Neuronal stem cell (in vitro differentiated cells): ENCODE results near the gene TNRC18.

ENCODE experiments used
- DNase-seq: peaks from one replicate; pipeline ENCODE4 v3.0.0-alpha.2; 2013; ENCODE audit warnings: low spot score
- H2AFZ ChIP-seq: one replicate; pipeline ENCODE4 v1.6.1; 2013; ENCODE audit warnings: mild to moderate bottlenecking, low read length, inconsistent platforms
- H2AK5ac ChIP-seq: 2 replicates; pipeline ENCODE4 v1.6.1; 2013; ENCODE audit warnings: low read depth, mild to moderate bottlenecking, inconsistent platforms, low read length, moderate library complexity, mixed read lengths
- H2BK120ac ChIP-seq: 2 replicates; pipeline ENCODE4 v1.6.1; 2013; ENCODE audit warnings: low read depth, mild to moderate bottlenecking, inconsistent platforms, low read length, moderate library complexity, mixed read lengths
- H2BK12ac ChIP-seq: one replicate; pipeline ENCODE4 v1.6.1; 2013; ENCODE audit warnings: low read length, inconsistent platforms
- H2BK15ac ChIP-seq: 2 replicates; pipeline ENCODE4 v1.6.1; 2013; ENCODE audit warnings: mild to moderate bottlenecking, low read length, inconsistent platforms, mixed read lengths
- H2BK5ac ChIP-seq: one replicate; pipeline ENCODE4 v1.6.1; 2013; ENCODE audit warnings: inconsistent platforms, mild to moderate bottlenecking, low read length, moderate library complexity
- H3K14ac ChIP-seq: one replicate; pipeline ENCODE4 v1.6.1; 2013; ENCODE audit warnings: low read length, inconsistent platforms
- H3K18ac ChIP-seq: 2 replicates; pipeline ENCODE4 v1.6.1; 2013; ENCODE audit warnings: low read length, inconsistent platforms
- H3K23ac ChIP-seq: 2 replicates; pipeline ENCODE4 v1.6.1; 2013; ENCODE audit warnings: low read depth, mild to moderate bottlenecking, mixed read lengths, low read length, inconsistent platforms; ENCODE audit not compliant: poor library complexity
- H3K27ac ChIP-seq: replicated peaks from 3 replicates; pipeline ENCODE4 v1.5.1; 2013; ENCODE audit warnings: low read length, inconsistent platforms
- H3K27me3 ChIP-seq, 3 experiments: 2 replicates each; pipeline ENCODE4 v1.6.1; 2013; ENCODE audit warnings: low read length in 3 of 3, mild to moderate bottlenecking in 2 of 3, inconsistent platforms in 1 of 3, low read depth in 1 of 3, mixed read lengths in 1 of 3, moderate library complexity in 1 of 3; ENCODE audit not compliant: control insufficient read depth in 3 of 3, insufficient read depth in 3 of 3
- H3K36me3 ChIP-seq, 2 donors: replicated peaks in 1 of 2; 2 replicates each; pipeline ENCODE4 v1.6.1; 2013; ENCODE audit warnings: low read length in 2 of 2; ENCODE audit not compliant: control insufficient read depth in 2 of 2, insufficient read depth in 2 of 2
- H3K4ac ChIP-seq: 2 replicates; pipeline ENCODE4 v1.6.1; 2013; ENCODE audit warnings: inconsistent platforms, mild to moderate bottlenecking, low read length, moderate library complexity
- H3K4me1 ChIP-seq, 2 donors: 1 replicate in 1 of 2; 2 replicates in 1 of 2; pipeline ENCODE4 v1.6.1; 2013; ENCODE audit warnings: low read length in 2 of 2, low read depth in 1 of 2; ENCODE audit not compliant: control insufficient read depth in 2 of 2, insufficient read depth in 1 of 2
- H3K4me2 ChIP-seq: one replicate; pipeline ENCODE4 v1.6.1; 2013; ENCODE audit warnings: mild to moderate bottlenecking, low read length, inconsistent platforms; ENCODE audit not compliant: insufficient read depth, poor library complexity, severe bottlenecking
- H3K4me3 ChIP-seq, 2 donors: 2 replicates each; pipeline ENCODE4 v1.5.1; 2013; ENCODE audit warnings: low read length in 2 of 2, mild to moderate bottlenecking in 2 of 2, inconsistent platforms in 1 of 2, moderate library complexity in 1 of 2
- H3K79me1 ChIP-seq: one replicate; pipeline ENCODE4 v1.6.1; 2013; ENCODE audit warnings: low read depth, mild to moderate bottlenecking, inconsistent platforms, low read length, moderate library complexity
- H3K9ac ChIP-seq: one replicate; pipeline ENCODE4 v1.6.1; 2013; ENCODE audit warnings: mild to moderate bottlenecking, low read depth, low read length, inconsistent platforms; ENCODE audit not compliant: poor library complexity
- H3K9me3 ChIP-seq, 2 donors: replicated peaks in 1 of 2; 2 replicates each; pipeline versions ENCODE3 to v1.6.1; 2013; ENCODE audit warnings: low read length in 2 of 2, mild to moderate bottlenecking in 2 of 2, inconsistent platforms in 1 of 2, low read depth in 1 of 2, mixed read lengths in 1 of 2, moderate library complexity in 1 of 2; ENCODE audit not compliant: control insufficient read depth in 2 of 2, insufficient read depth in 1 of 2
- H4K8ac ChIP-seq: one replicate; pipeline ENCODE4 v1.6.1; 2013; ENCODE audit warnings: low read depth, mild to moderate bottlenecking, inconsistent platforms, low read length, moderate library complexity
- H4K91ac ChIP-seq: one replicate; pipeline ENCODE4 v1.6.1; 2013; ENCODE audit warnings: low read length, low read depth, mild to moderate bottlenecking, inconsistent platforms; ENCODE audit not compliant: poor library complexity
- WGBS, 2 donors: extraction: QIAGEN DNeasy Blood & Tissue Kit; methylation state at CpG; one replicate each; pipeline ENCODE4 v1.1.7; 2013; ENCODE audit warnings: missing lambda C conversion rate in 2 of 2, mixed read lengths in 1 of 2; ENCODE audit not compliant: insufficient read length in 2 of 2, insufficient replicate concordance in 1 of 2; ENCODE audit errors: extremely low coverage in 2 of 2; 5-methylcytosine and 5-hydroxymethylcytosine counted together

Gene TNRC18

DNA sequence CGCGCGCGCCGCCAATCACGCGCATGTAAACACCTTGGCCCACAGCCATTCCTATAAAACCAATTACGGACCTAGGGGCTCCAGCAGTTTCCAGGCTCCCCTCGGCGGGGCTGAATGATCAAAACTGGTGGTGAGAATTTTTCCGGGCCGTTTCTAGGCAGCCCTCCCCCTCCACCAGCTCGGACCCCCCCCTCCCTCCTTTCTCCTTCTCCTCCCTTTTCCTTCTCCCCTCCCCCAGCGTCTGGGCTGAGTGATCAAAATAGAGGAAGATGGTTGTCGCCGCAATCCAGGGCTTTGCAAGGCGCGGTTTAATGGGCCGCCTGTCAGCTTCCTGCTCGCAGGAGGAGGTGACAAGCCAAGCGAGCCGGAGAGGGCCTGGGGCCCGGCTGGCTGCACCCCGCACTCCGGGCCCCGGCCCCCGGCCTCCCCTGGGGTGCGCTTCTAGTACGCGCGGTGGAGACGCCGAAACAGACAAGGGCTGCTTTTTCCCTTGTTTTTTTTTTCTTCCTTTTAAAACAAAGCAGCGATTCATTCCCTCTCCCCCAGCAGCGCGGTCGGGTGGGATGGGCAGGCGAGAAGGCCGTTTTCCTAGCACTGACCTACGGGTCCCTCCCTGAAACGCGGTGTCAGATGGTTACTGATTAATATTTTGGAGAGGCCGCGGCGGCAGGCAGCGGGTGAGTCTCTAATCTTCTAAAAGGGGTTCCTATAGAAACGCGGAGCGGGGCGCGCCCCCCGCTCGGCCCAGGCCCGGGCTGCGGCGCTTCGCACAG lies 528 bp upstream of the TNRC18 start:
- Histone ChIP-seq H3K4me3 (peak overlapping the region; percentile 93), H2BK120ac (peak overlapping the region; percentile 87), H3K4ac (no peak overlapping the region), H3K27me3 (peaks cover 0 to 11% (median 3%) of the 10 kb centered on the region in 3 experiments), H3K14ac (peak overlapping the region; percentile 21), H2BK12ac (no peak overlapping the region), H3K9ac (peak overlapping the region; percentile 84), H3K4me2 (peak overlapping the region; percentile 97), H3K9me3 (no peaks in the 10 kb centered on the region), H2BK15ac (peak overlapping the region; percentile 64), H2AK5ac (peak overlapping the region; percentile 76), H2BK5ac (peak overlapping the region; percentile 99), H3K4me1 (peaks cover 7 to 11% of the 10 kb centered on the region in 2 donors), H3K23ac (peak overlapping the region; percentile 65), H2AFZ (peak overlapping the region; percentile 71), H3K27ac (peak overlapping the region; percentile 97), H4K8ac (no peak overlapping the region), H3K18ac (peak overlapping the region; percentile 95), H3K79me1 (peaks cover 23% of the 10 kb centered on the region), H4K91ac (no peak overlapping the region), H3K36me3 (peaks cover 0 to 17% of the 10 kb centered on the region in 2 donors)
- DNase-seq, result peak; percentile 99
- WGBS, 2 donors, result no CpG with 5 or more reads among the region's 57 CpGs

- DNase-seq, result no peak
- H3K27me3 ChIP-seq, result peaks cover 0 to 2% (median 0%) of the 10 kb centered on the region in 3 experiments
Observed at GRCh38 chr7:5422396-5423305, 983 bp downstream of the TNRC18 start.

DNA sequence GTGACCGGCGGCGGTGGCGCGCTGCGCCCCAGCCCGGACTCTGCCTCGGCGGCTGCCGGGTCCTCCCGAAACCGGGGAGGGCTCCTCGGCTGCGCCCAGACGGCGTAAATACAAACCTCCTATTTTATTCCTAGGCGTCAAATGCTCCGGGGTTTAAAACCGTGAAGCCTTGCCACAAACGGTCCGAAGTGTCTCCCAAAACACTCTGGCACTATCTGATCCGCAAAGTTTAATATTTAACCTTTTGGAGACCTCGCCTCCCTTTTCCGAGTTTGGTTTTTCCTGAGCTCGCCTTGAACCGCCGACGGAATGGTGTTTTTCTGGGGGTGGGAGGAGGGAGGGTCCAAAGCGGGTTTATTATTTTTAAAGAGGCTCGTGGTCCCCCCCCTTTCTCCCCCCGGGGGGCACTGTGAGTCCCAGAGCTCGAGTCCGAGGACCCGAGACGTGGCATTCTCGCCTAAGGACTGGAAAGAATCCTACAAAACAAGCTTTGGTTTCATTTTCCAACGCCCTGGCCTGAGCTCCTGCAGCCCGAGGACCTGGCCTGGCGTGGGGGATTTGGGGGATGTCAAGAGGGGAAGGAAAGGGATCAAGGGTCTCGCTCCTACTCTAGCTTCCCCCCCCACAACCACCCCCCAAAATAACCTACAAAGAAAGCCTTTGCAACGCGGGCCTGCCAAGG lies 1.8 kb downstream of the TNRC18 start:
- peak overlapping the region; percentile 87 for H3K9ac ChIP-seq
- no peaks in the 10 kb centered on the region for H3K9me3 ChIP-seq
- H3K4ac ChIP-seq, result no peak overlapping the region
- no CpG with 5 or more reads among the region's 42 CpGs for WGBS, 2 donors
- H4K8ac ChIP-seq, result no peak overlapping the region
- DNase-seq, result no peak
- peaks cover 2 to 40% of the 10 kb centered on the region in 2 donors for H3K36me3 ChIP-seq
- peaks cover 14 to 19% of the 10 kb centered on the region in 2 donors for H3K4me1 ChIP-seq
- H2BK5ac ChIP-seq, result peak overlapping the region; percentile 94
- H3K27ac ChIP-seq, result peak overlapping the region; percentile 53
- peak overlapping the region; percentile 79 to 94 for H3K4me3 ChIP-seq
- H3K14ac ChIP-seq, result no peak overlapping the region
- H3K23ac ChIP-seq, result no peak overlapping the region
- no peak overlapping the region for H4K91ac ChIP-seq
- peak overlapping the region; percentile 1 for H2BK120ac ChIP-seq
- peak overlapping the region; percentile 91 for H2BK15ac ChIP-seq
- peak overlapping the region; percentile 99 for H3K18ac ChIP-seq
- H3K27me3 ChIP-seq, result peaks cover 0 to 2% (median 0%) of the 10 kb centered on the region in 3 experiments
- no peak overlapping the region for H2BK12ac ChIP-seq
- H3K79me1 ChIP-seq, result peaks cover 14% of the 10 kb centered on the region
- peak overlapping the region; percentile 97 for H2AK5ac ChIP-seq
- H3K4me2 ChIP-seq, result peak overlapping the region; percentile 96
- H2AFZ ChIP-seq, result no peak overlapping the region

More at GRCh38 chr7:5422396-5423305, 983 bp downstream of the TNRC18 start:
- H3K4me1 ChIP-seq, result peaks cover 14 to 15% of the 10 kb centered on the region in 2 donors
- no peak overlapping the region for H2AFZ ChIP-seq
- peak overlapping the region; percentile 97 for H3K27ac ChIP-seq
- H2BK5ac ChIP-seq, result peak overlapping the region; percentile 99
- H2AK5ac ChIP-seq, result peak overlapping the region; percentile 97
- peak overlapping the region; percentile 96 for H3K4me2 ChIP-seq
- H3K9ac ChIP-seq, result peak overlapping the region; percentile 91
- peaks cover 0 to 32% of the 10 kb centered on the region in 2 donors for H3K36me3 ChIP-seq
- WGBS, 2 donors, result no CpG with 5 or more reads among the region's 56 CpGs
- peak overlapping the region; percentile 87 for H2BK120ac ChIP-seq
- no peaks in the 10 kb centered on the region for H3K9me3 ChIP-seq
- peak overlapping the region; percentile 88 for H3K23ac ChIP-seq
- peak overlapping the region; percentile 79 to 94 for H3K4me3 ChIP-seq
- H2BK15ac ChIP-seq, result peak overlapping the region; percentile 98
- no peak overlapping the region for H4K91ac ChIP-seq
- no peak overlapping the region for H4K8ac ChIP-seq
- H3K18ac ChIP-seq, result peak overlapping the region; percentile 99
- peak overlapping the region; percentile 17 for H3K4ac ChIP-seq
- H3K14ac ChIP-seq, result peak overlapping the region; percentile 97
- H3K79me1 ChIP-seq, result peaks cover 15% of the 10 kb centered on the region
- H2BK12ac ChIP-seq, result no peak overlapping the region
